HL-60 (cell line): ENCODE data around the gene NBEAL2.

Experiments
- GABPA ChIP-seq: IDR thresholded peaks from 2 replicates; pipeline ENCODE4 v1.6.1; 2012; ENCODE audit warnings: low read depth
- TF ChIP-seq, protein P1 (sequence below): IDR thresholded peaks from one replicate; pipeline ENCODE4 v1.5.1; 2011; ENCODE audit warnings: low read length, control low read depth, inconsistent platforms; ENCODE audit not compliant: insufficient read depth

DNA sequence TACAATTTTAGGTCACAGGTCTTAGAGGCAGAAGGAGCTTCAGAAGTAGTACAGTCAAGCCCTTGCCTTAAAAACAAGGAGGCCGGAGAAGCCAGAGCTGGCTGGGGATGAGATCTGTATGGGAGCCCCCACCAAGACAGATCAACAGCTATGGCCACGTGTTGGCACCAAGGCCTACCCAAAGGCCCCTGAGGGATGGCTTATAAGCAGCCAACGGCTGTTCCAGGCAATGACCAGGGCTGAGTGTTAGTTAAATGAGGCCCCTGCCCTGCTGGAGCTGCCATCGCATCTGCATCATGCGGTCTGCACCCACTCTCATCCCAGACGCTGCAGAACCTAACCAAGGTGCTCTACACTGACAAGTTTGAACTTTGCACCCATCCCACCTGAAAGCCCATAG lies 46.2 kb upstream of the NBEAL2 start:
- TF ChIP-seq, protein P1, sequence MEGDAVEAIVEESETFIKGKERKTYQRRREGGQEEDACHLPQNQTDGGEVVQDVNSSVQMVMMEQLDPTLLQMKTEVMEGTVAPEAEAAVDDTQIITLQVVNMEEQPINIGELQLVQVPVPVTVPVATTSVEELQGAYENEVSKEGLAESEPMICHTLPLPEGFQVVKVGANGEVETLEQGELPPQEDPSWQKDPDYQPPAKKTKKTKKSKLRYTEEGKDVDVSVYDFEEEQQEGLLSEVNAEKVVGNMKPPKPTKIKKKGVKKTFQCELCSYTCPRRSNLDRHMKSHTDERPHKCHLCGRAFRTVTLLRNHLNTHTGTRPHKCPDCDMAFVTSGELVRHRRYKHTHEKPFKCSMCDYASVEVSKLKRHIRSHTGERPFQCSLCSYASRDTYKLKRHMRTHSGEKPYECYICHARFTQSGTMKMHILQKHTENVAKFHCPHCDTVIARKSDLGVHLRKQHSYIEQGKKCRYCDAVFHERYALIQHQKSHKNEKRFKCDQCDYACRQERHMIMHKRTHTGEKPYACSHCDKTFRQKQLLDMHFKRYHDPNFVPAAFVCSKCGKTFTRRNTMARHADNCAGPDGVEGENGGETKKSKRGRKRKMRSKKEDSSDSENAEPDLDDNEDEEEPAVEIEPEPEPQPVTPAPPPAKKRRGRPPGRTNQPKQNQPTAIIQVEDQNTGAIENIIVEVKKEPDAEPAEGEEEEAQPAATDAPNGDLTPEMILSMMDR: no peak
- no peak for TF ChIP-seq GABPA
